OCI-LY7 (cell line): ENCODE measurements around the gene TMEM247. TPM values are rescaled to one million over a fixed set of nuclear protein-coding genes. Genes with fewer than 3 reads are reported as not detected.

Experiments
- BruUV-seq: library from RNA; stranded (reverse); fragments of 400-500 nt; replicated peaks from 2 replicates; lab custom pipeline; 2021; lab: Mats Ljungman, UMichigan
- CTCF ChIA-PET: fragments of 300-600 bp; sonication (Branson Sonifier 250); formaldehyde crosslinking; loops from one replicate; lab custom pipeline; 2022; ENCODE audit warnings: antibody characterized with exemption; ENCODE audit not compliant: unreplicated experiment; lab: Charles Lee
- POLR2A ChIA-PET: fragments of 300-600 bp; sonication (Branson Sonifier 250); formaldehyde crosslinking; loops from one replicate; lab custom pipeline; 2022; ENCODE audit warnings: antibody characterized with exemption; lab: Charles Lee
- DNase-seq: peaks from one replicate; pipeline ENCODE4 v3.0.0-alpha.2; 2015; ENCODE audit warnings: low spot score
- H2AFZ ChIP-seq: fragments of 200-600 bp; sonication (generic), shearing (Covaris generic); 2 replicates; pipeline ENCODE4 v1.6.1; 2014; ENCODE audit warnings: mild to moderate bottlenecking, antibody characterized with exemption, low read length, moderate library complexity
- H3K27ac ChIP-seq: fragments of 200-600 bp; sonication (generic); 2 replicates; pipeline ENCODE4 v1.5.1; 2014; ENCODE audit warnings: mixed run types, low read depth, mild to moderate bottlenecking, moderate library complexity, low read length, inconsistent platforms; ENCODE audit not compliant: poor library complexity, severe bottlenecking
- H3K36me3 ChIP-seq: fragments of 200-600 bp; sonication (generic); 2 replicates; pipeline ENCODE4 v1.6.1; 2014; ENCODE audit warnings: mild to moderate bottlenecking, antibody characterized with exemption, low read length, moderate library complexity, mixed read lengths; ENCODE audit not compliant: insufficient read depth
- H3K4me1 ChIP-seq: fragments of 200-600 bp; sonication (generic); 2 replicates; pipeline ENCODE4 v1.5.1; 2014; ENCODE audit warnings: mild to moderate bottlenecking, low read length; ENCODE audit not compliant: insufficient read depth, poor library complexity, severe bottlenecking
- H3K4me2 ChIP-seq: fragments of 200-600 bp; sonication (generic); 2 replicates; pipeline ENCODE4 v1.6.1; 2014; ENCODE audit warnings: mild to moderate bottlenecking, low read length
- H3K4me3 ChIP-seq: fragments of 200-600 bp; sonication (generic); 2 replicates; pipeline ENCODE4 v1.5.1; 2014; ENCODE audit warnings: mild to moderate bottlenecking, low read depth, low read length; ENCODE audit not compliant: poor library complexity, severe bottlenecking
- H3K79me2 ChIP-seq: fragments of 200-600 bp; sonication (generic); 2 replicates; pipeline ENCODE4 v1.6.1; 2016; ENCODE audit warnings: low read depth, mild to moderate bottlenecking, low read length, moderate library complexity, mixed read lengths; ENCODE audit not compliant: insufficient read depth
- H3K9me2 ChIP-seq: fragments of 200-600 bp; sonication (generic); 2 replicates; pipeline ENCODE4 v1.6.1; 2016; ENCODE audit warnings: mild to moderate bottlenecking, low read length, mixed read lengths; ENCODE audit not compliant: insufficient read depth
- H3K9me3 ChIP-seq: fragments of 200-600 bp; sonication (generic); 2 replicates; pipeline ENCODE4 v1.6.1; 2014; ENCODE audit warnings: mild to moderate bottlenecking, mixed run types, low read length, mixed read lengths
- H4K20me1 ChIP-seq: fragments of 200-600 bp; sonication (generic); 2 replicates; pipeline ENCODE4 v1.6.1; 2014; ENCODE audit warnings: mild to moderate bottlenecking, antibody characterized with exemption, low read length, moderate library complexity, mixed read lengths; ENCODE audit not compliant: insufficient read depth
- EZH2phosphoT487 ChIP-seq: fragments of 200-600 bp; sonication (generic); IDR thresholded peaks from 2 replicates; pipeline ENCODE4 v1.6.1; 2018; ENCODE audit warnings: low read depth, borderline replicate concordance, mild to moderate bottlenecking, mixed run types, antibody characterized with exemption, low read length, moderate library complexity, mixed read lengths
- intact Hi-C: fragments of 100-400 bp; cut with micrococcal nuclease; formaldehyde crosslinking; loops from one replicate; pipeline ENCODE4 v1.10.0; 2022; ENCODE audit not compliant: unreplicated experiment
- total RNA-seq, 2 experiments: library from RNA; depleted of rRNA in 1 of 2; stranded (reverse); fragments of >200 nt in 1 of 2; shearing (Covaris generic) in 1 of 2; gene quantifications; 2 replicates each; pipeline ENCODE4 v1.2.3, GENCODE V29; 2014 to 2022
- TF ChIP-seq, protein P1 (sequence below): fragments of 200-600 bp; sonication (generic); conservative IDR thresholded peaks from 2 replicates; pipeline ENCODE4 v1.5.1; 2014; ENCODE audit warnings: mild to moderate bottlenecking, antibody characterized with exemption, low read length, moderate library complexity, mixed read lengths

Gene TMEM247
- total RNA-seq, 2 experiments from 2014 or later = not detected

GRCh38 chr2:46438794-46439193, 40.6 kb upstream of the TMEM247 start:
- Histone ChIP-seq H3K4me3 (no peak overlapping the region), H3K9me3 (no peaks in the 10 kb centered on the region), H2AFZ (no peak overlapping the region), H3K27ac (no peak overlapping the region), H3K36me3 (no peaks in the 10 kb centered on the region), H4K20me1 (no peaks in the 10 kb centered on the region), H3K4me1 (no peaks in the 10 kb centered on the region), H3K9me2 (peaks cover 4% of the 10 kb centered on the region; the same call in 1 of the 2 replicates), H3K4me2 (no peak overlapping the region), H3K79me2 (no peaks in the 10 kb centered on the region)
- no peak for DNase-seq
- intact Hi-C loops = no loop called here
- BruUV-seq = no TSS peak
- ChIA-PET POLR2A (interaction anchor here (1.0 to 1.1 kb wide), 2 partner anchors 9 to 218 kb away, joined by 3 read pairs; no protein-coding TSS in a partner anchor), CTCF (no interaction called here)
- TF ChIP-seq, protein P1, sequence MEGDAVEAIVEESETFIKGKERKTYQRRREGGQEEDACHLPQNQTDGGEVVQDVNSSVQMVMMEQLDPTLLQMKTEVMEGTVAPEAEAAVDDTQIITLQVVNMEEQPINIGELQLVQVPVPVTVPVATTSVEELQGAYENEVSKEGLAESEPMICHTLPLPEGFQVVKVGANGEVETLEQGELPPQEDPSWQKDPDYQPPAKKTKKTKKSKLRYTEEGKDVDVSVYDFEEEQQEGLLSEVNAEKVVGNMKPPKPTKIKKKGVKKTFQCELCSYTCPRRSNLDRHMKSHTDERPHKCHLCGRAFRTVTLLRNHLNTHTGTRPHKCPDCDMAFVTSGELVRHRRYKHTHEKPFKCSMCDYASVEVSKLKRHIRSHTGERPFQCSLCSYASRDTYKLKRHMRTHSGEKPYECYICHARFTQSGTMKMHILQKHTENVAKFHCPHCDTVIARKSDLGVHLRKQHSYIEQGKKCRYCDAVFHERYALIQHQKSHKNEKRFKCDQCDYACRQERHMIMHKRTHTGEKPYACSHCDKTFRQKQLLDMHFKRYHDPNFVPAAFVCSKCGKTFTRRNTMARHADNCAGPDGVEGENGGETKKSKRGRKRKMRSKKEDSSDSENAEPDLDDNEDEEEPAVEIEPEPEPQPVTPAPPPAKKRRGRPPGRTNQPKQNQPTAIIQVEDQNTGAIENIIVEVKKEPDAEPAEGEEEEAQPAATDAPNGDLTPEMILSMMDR = no peak
- no peak for TF ChIP-seq EZH2phosphoT487

DNA sequence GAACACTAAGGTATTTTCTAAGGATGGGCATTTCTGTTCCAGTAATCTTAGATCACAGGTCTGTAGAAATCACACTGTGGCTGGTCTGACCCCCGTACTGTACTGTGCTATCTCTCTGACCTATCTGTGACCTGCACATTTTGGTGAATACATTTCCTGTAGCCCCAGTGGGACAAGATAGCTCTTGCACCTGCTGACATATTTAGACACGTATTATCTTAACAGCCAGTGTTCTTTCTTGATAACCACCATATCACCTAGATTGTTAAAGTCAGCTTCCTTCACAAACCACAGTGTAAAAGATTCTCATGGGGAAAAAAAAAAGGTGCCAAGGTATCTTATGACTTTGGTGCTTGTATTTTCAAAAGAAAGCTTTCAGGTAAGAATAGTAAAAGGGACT, 39.8 kb upstream of the TMEM247 start:
- POLR2A ChIA-PET = no interaction called here
- DNase-seq = no peak
- intact Hi-C loops = no loop called here
- H3K36me3 ChIP-seq = no peaks in the 10 kb centered on the region
- no peak overlapping the region for H3K4me2 ChIP-seq
- no peak overlapping the region for H3K4me3 ChIP-seq
- no TSS peak for BruUV-seq
- no peaks in the 10 kb centered on the region for H3K4me1 ChIP-seq
- peaks cover 4% of the 10 kb centered on the region; the same call in 1 of the 2 replicates for H3K9me2 ChIP-seq
- no peak overlapping the region for H2AFZ ChIP-seq
- CTCF ChIA-PET = no interaction called here
- H3K27ac ChIP-seq = no peak overlapping the region
- H3K79me2 ChIP-seq = no peaks in the 10 kb centered on the region
- TF ChIP-seq, protein P1 = no peak
- no peak for TF ChIP-seq EZH2phosphoT487
- no peaks in the 10 kb centered on the region for H3K9me3 ChIP-seq
- no peaks in the 10 kb centered on the region for H4K20me1 ChIP-seq

GRCh38 chr2:46441838-46442712, 37.3 kb upstream of the TMEM247 start:
- Histone ChIP-seq H3K36me3 (no peaks in the 10 kb centered on the region), H3K9me3 (no peaks in the 10 kb centered on the region), H3K27ac (no peak overlapping the region), H4K20me1 (no peaks in the 10 kb centered on the region), H3K4me1 (no peaks in the 10 kb centered on the region), H3K4me2 (no peak overlapping the region), H2AFZ (no peak overlapping the region), H3K79me2 (no peaks in the 10 kb centered on the region), H3K4me3 (no peak overlapping the region), H3K9me2 (no peaks in the 10 kb centered on the region)
- TF ChIP-seq, protein P1 = no peak
- no peak for TF ChIP-seq EZH2phosphoT487
- POLR2A ChIA-PET = no interaction called here
- CTCF ChIA-PET = no interaction called here
- DNase-seq = no peak
- no TSS peak for BruUV-seq
- intact Hi-C loops = no loop called here
